K562 (cell line): Measurements from ENCODE around the gene PDCD6IP. TPM values are rescaled to one million over a fixed set of nuclear protein-coding genes. Genes with fewer than 3 reads are reported as not detected.

Experiments
- CREB3L1 ChIP-seq: fragments of 450-650 bp; IDR thresholded peaks from 2 replicates; pipeline ENCODE4 v1.6.1; 2014; ENCODE audit warnings: low read depth, mild to moderate bottlenecking, moderate library complexity, borderline replicate concordance
- CXXC5 ChIP-seq: fragments of 250-450 bp; sonication (Bioruptor Pico); IDR thresholded peaks from 2 replicates; pipeline ENCODE4 v1.8.0; 2022; ENCODE audit warnings: inconsistent platforms, mild to moderate bottlenecking, moderate library complexity
- EP400 ChIP-seq: fragments of 450-650 bp; IDR thresholded peaks from 2 replicates; pipeline ENCODE4 v1.6.1; 2017; ENCODE audit warnings: antibody characterized with exemption, mild to moderate bottlenecking, moderate library complexity
- HINFP ChIP-seq: fragments of 450-650 bp; conservative IDR thresholded peaks from 2 replicates; pipeline ENCODE4 v1.6.1; 2016; ENCODE audit warnings: missing genetic modification characterization, low read depth, mild to moderate bottlenecking, control low read depth, missing compliant biosample characterization
- MAFG ChIP-seq: fragments of 450-650 bp; conservative IDR thresholded peaks from 2 replicates; pipeline ENCODE4 v1.6.1; 2016; ENCODE audit warnings: missing genetic modification characterization, missing compliant biosample characterization
- MYNN ChIP-seq, 2 experiments: sonication (generic); formaldehyde crosslinking in 1 of 2; IDR thresholded peaks; 2 replicates each; pipeline versions ENCODE4 v1.5.0 to v1.6.1; 2016 to 2020; ENCODE audit warnings: antibody characterized with exemption in 1 of 2, missing genetic modification reagents in 1 of 2
- PCBP2 ChIP-seq: fragments of 200-400 bp; formaldehyde crosslinking; IDR thresholded peaks from 2 replicates; pipeline ENCODE4 v1.6.1; 2018; ENCODE audit warnings: low read length, low read depth, mild to moderate bottlenecking, moderate library complexity; ENCODE audit not compliant: poor library complexity, severe bottlenecking
- RAD21 ChIP-seq, 2 experiments: fragments of 250-450 bp in 1 of 2; fragments of 450-650 bp in 1 of 2; sonication (Bioruptor Pico) in 1 of 2; formaldehyde crosslinking in 1 of 2; IDR thresholded peaks in 1 of 2; conservative IDR thresholded peaks in 1 of 2; 2 replicates each; pipeline versions ENCODE4 v1.4.0 to v1.8.0; 2020 to 2022; ENCODE audit warnings: mild to moderate bottlenecking in 2 of 2, moderate library complexity in 1 of 2
- ZFP1 ChIP-seq: fragments of 450-650 bp; formaldehyde crosslinking; IDR thresholded peaks from 2 replicates; pipeline ENCODE4 v1.4.0; 2020; ENCODE audit warnings: mild to moderate bottlenecking, mixed read lengths
- ZHX1 ChIP-seq: fragments of 150-350 bp; conservative IDR thresholded peaks from 2 replicates; pipeline ENCODE4 v1.6.1; 2014; ENCODE audit warnings: low read length
- ZNF655 ChIP-seq: fragments of 250-450 bp; sonication (Bioruptor Pico); IDR thresholded peaks from 2 replicates; pipeline ENCODE4 v1.5.0; 2021
- polyA plus RNA-seq, 8 experiments: library from polyadenylated mRNA; depleted of rRNA in 4 of 8; stranded (reverse) in 5 of 8; unstranded in 3 of 8; fragments of >200 nt; fragmentation: Nextera tagmentation in 2 of 8; fragmentation: Illumina TruSeq in 1 of 8; extraction: Ambion mirVana in 2 of 8; extraction: Trizol in 1 of 8; gene quantifications; 2 replicates each; pipeline versions ENCODE4 v1.2.1 to v1.2.3, GENCODE V29; 2011 to 2014; ENCODE audit warnings: inconsistent platforms in 1 of 8, missing spikeins in 1 of 8
- total RNA-seq, 7 experiments: library from RNA; depleted of rRNA in 6 of 7; stranded (reverse); fragments of >200 nt in 6 of 7; fragmentation: Illumina TruSeq in 2 of 7; extraction: Trizol in 2 of 7; gene quantifications; 2 replicates each; pipeline versions ENCODE4 v1.2.1 to v1.2.3, GENCODE V29; 2011 to 2021; ENCODE audit warnings: low replicate concordance in 1 of 7
- TF ChIP-seq, protein P1 (sequence below), 2 experiments: fragments of 450-650 bp in 1 of 2; sonication (generic) in 1 of 2; formaldehyde crosslinking; conservative IDR thresholded peaks; 2 replicates each; pipeline versions ENCODE4 v1.4.0 to v1.8.1; 2020 to 2022; ENCODE audit warnings: mild to moderate bottlenecking in 1 of 2, missing genetic modification reagents in 1 of 2
- TF ChIP-seq, protein P2 (sequence below): fragments of 450-650 bp; IDR thresholded peaks from 2 replicates; pipeline ENCODE4 v1.6.1; 2017; ENCODE audit warnings: antibody characterized with exemption, mild to moderate bottlenecking

PDCD6IP gene
- total and polyA plus RNA-seq, 9 of the 15 experiments (the other 6 are each of a cell fraction or from before 2014, with no cell fraction given), result 40.2 to 302 (median 122) TPM

DNA sequence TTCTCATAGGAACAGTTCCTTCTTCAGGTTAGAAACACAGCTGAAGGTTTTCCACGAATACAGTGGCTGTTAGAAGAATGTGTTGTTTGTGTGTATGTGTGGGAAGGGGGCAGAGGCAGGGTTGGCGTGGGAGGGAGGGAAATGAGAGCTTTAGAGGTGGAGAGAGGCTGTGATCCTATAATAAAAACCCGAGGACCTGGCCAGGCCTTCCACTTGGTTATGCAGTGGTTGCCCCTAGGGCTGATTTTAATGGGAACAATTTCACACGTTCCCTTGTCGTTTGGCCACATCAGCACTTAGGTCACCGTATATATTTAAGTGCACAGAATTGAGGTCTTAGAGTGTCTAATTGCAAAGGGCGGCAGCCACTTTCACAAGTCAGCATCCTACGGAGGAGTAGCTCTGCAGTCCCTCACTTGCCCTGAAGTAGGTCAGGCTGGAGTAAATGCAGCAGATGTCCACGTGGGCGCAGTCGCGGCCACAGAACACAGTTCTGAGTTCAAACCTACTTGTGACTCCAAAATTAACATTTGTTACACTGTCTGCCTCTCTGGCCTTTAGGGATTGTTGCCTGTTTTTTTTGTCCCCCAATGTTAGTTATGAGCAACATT lies 85.6 kb downstream of the PDCD6IP start (continued):
- TF ChIP-seq ZHX1, result no peak
- TF ChIP-seq CXXC5, result no peak
- TF ChIP-seq, protein P1, sequence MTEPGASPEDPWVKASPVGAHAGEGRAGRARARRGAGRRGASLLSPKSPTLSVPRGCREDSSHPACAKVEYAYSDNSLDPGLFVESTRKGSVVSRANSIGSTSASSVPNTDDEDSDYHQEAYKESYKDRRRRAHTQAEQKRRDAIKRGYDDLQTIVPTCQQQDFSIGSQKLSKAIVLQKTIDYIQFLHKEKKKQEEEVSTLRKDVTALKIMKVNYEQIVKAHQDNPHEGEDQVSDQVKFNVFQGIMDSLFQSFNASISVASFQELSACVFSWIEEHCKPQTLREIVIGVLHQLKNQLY (CRISPR knock-in tag; conservative IDR thresholded peaks at IDR 0.05), result no peak
- no peak for TF ChIP-seq ZNF655 (CRISPR knock-in tag)
- no peak for TF ChIP-seq ZFP1 (CRISPR knock-in tag)
- TF ChIP-seq EP400, result no peak
- TF ChIP-seq RAD21 (CRISPR knock-in tag; conservative IDR thresholded peaks at IDR 0.05 in 1 of 2, IDR thresholded peaks at IDR 0.05 in 1 of 2), result peak; percentile 96 to 99
- TF ChIP-seq HINFP, result no peak
- TF ChIP-seq MYNN (IDR thresholded peaks at IDR 0.05), result no peak
- no peak for TF ChIP-seq MYNN (CRISPR knock-in tag; IDR thresholded peaks at IDR 0.05)
- TF ChIP-seq, protein P2, sequence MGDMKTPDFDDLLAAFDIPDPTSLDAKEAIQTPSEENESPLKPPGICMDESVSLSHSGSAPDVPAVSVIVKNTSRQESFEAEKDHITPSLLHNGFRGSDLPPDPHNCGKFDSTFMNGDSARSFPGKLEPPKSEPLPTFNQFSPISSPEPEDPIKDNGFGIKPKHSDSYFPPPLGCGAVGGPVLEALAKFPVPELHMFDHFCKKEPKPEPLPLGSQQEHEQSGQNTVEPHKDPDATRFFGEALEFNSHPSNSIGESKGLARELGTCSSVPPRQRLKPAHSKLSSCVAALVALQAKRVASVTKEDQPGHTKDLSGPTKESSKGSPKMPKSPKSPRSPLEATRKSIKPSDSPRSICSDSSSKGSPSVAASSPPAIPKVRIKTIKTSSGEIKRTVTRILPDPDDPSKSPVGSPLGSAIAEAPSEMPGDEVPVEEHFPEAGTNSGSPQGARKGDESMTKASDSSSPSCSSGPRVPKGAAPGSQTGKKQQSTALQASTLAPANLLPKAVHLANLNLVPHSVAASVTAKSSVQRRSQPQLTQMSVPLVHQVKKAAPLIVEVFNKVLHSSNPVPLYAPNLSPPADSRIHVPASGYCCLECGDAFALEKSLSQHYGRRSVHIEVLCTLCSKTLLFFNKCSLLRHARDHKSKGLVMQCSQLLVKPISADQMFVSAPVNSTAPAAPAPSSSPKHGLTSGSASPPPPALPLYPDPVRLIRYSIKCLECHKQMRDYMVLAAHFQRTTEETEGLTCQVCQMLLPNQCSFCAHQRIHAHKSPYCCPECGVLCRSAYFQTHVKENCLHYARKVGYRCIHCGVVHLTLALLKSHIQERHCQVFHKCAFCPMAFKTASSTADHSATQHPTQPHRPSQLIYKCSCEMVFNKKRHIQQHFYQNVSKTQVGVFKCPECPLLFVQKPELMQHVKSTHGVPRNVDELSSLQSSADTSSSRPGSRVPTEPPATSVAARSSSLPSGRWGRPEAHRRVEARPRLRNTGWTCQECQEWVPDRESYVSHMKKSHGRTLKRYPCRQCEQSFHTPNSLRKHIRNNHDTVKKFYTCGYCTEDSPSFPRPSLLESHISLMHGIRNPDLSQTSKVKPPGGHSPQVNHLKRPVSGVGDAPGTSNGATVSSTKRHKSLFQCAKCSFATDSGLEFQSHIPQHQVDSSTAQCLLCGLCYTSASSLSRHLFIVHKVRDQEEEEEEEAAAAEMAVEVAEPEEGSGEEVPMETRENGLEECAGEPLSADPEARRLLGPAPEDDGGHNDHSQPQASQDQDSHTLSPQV, result 0 out of 2 replicates have a peak, but pooled peaks have one; percentile 41
- TF ChIP-seq PCBP2, result no peak
- 0 out of 2 replicates have a peak, but pooled peaks have one; percentile 35 for TF ChIP-seq MAFG
- TF ChIP-seq CREB3L1, result peak; percentile 34; the same call in 1 of the 2 replicates
